Heart left ventricle (tissue), 16 donors: ENCODE results near the gene GRAMD4. TPM values are rescaled to one million over a fixed set of nuclear protein-coding genes. Genes with fewer than 3 reads are reported as not detected.

Source experiments
- ATAC-seq, 4 donors: fragments of 200-7000 bp; cut with Tn5 transposase; one replicate each; pipeline ENCODE4 v1.9.1; 2020 to 2022; ENCODE audit warnings: moderate library complexity in 4 of 4, mild to moderate bottlenecking in 3 of 4, moderate number of reproducible peaks in 1 of 4
- DNase-seq, 5 donors: peaks; one replicate each; pipeline ENCODE4 v3.0.0-alpha.2; 2020
- H3K27ac ChIP-seq, 12 donors: fragments of 200-600 bp; sonication (generic) in 4 of 12; one replicate each; pipeline versions ENCODE4 v1.5.0 to v1.8.0; 2016 to 2022; ENCODE audit warnings: mild to moderate bottlenecking in 2 of 12
- H3K27me3 ChIP-seq, 9 donors: fragments of 200-600 bp; sonication (generic) in 2 of 9; one replicate each; pipeline versions ENCODE4 v1.5.1 to v1.8.0; 2016 to 2022; ENCODE audit warnings: mild to moderate bottlenecking in 3 of 9
- H3K36me3 ChIP-seq, 9 donors: fragments of 200-600 bp; sonication (generic) in 2 of 9; one replicate each; pipeline versions ENCODE4 v1.5.0 to v1.8.0; 2018 to 2022; ENCODE audit warnings: mild to moderate bottlenecking in 2 of 9
- H3K4me1 ChIP-seq, 12 donors: fragments of 200-600 bp; sonication (generic) in 4 of 12; one replicate each; pipeline versions ENCODE4 v1.5.0 to v1.8.0; 2016 to 2022; ENCODE audit warnings: mild to moderate bottlenecking in 3 of 12
- H3K4me3 ChIP-seq, 12 donors: fragments of 200-600 bp; sonication (generic) in 4 of 12; one replicate each; pipeline versions ENCODE4 v1.5.0 to v1.8.0; 2017 to 2022; ENCODE audit warnings: mild to moderate bottlenecking in 9 of 12, moderate library complexity in 4 of 12
- H3K9me3 ChIP-seq, 12 donors: fragments of 200-600 bp; sonication (generic) in 4 of 12; one replicate each; pipeline versions ENCODE4 v1.5.0 to v1.8.0; 2016 to 2022; ENCODE audit warnings: mild to moderate bottlenecking in 1 of 12
- CTCF ChIP-seq, 12 donors: fragments of 200-600 bp; sonication (generic) in 4 of 12; IDR thresholded peaks; one replicate each; pipeline versions ENCODE4 v1.5.0 to v1.8.0; 2018 to 2022; ENCODE audit warnings: antibody characterized with exemption in 12 of 12, mild to moderate bottlenecking in 5 of 12
- POLR2A ChIP-seq, 2 donors: fragments of 450-650 bp; IDR thresholded peaks; one replicate each; pipeline ENCODE4 v1.6.1; 2017; ENCODE audit warnings: antibody characterized with exemption in 2 of 2, mild to moderate bottlenecking in 2 of 2, moderate library complexity in 2 of 2
- WGBS, 4 donors: extraction: QIAGEN DNeasy Blood & Tissue Kit in 2 of 4; methylation state at CpG; one replicate each; pipeline versions ENCODE4 v1.1.5 to v1.1.7; 2013 to 2018; 5-methylcytosine and 5-hydroxymethylcytosine counted together
- intact Hi-C, 10 donors: fragments of 100-400 bp; cut with DNase I; formaldehyde crosslinking; loops; one replicate each; pipeline versions ENCODE4 v1.11.1 to v1.14.2; 2022
- polyA plus RNA-seq, 2 donors: library from polyadenylated mRNA; stranded (reverse); fragments of 200-250 nt; gene quantifications; one replicate each; pipeline ENCODE4 v1.2.3, GENCODE V29; 2013
- total RNA-seq, 9 donors: library from RNA; depleted of rRNA in 2 of 9; stranded (reverse); fragments of >200 nt in 2 of 9; fragmentation: NEBNext Ultra II Directional in 3 of 9; extraction: Animal tissue kit (Norgen Biotek cat#: 25700) in 3 of 9; gene quantifications; one replicate each; pipeline versions ENCODE4 v1.1.0 to v1.2.4, GENCODE V29; 2016 to 2023
- donor health status: ischemic (EF 13 %, LVEDD 7.1; RV severe dilation, severe dysfunction).
- donor health status: healthy with polysubstance abuse.
- donor health status: DM: no; HTN: yes; CAD: no.
- donor health status: DM: no; HTN: no; CAD: no.
- donor health status: ischemic (EF 25% LVEDD 6.9; RV normal size, moderate dysfunction).
- donor health status: ischemic (EF 25% LVEDD 5.7; RV mildly dilated, moderate dysfunction).
- donor health status: healthy.
- donor health status: DM: yes; HTN: yes; CAD: no.
- donor health status: ischemic (EF 35%, LVEDD 5.7; RV mildly dilated, moderate dysfunction).
- donor health status: nonischemic (EF 11% LVEDD 7.7; RV severe dilation, severe dysfunction).
- donor health status: DM: yes; HTN: yes; CAD: no.
- donor health status: PGD.
- donor health status: ischemic (EF 29% LVEDD 5.4; RV normal size, mild dysfunction).
- donor health status: nonischemic (EF 23%, LVEDD 6.1; RV moderate dilation, normal function).

The GRAMD4 gene
- total and polyA plus RNA-seq, 11 donors, result 22.4 to 122 (median 63.1) TPM

DNA sequence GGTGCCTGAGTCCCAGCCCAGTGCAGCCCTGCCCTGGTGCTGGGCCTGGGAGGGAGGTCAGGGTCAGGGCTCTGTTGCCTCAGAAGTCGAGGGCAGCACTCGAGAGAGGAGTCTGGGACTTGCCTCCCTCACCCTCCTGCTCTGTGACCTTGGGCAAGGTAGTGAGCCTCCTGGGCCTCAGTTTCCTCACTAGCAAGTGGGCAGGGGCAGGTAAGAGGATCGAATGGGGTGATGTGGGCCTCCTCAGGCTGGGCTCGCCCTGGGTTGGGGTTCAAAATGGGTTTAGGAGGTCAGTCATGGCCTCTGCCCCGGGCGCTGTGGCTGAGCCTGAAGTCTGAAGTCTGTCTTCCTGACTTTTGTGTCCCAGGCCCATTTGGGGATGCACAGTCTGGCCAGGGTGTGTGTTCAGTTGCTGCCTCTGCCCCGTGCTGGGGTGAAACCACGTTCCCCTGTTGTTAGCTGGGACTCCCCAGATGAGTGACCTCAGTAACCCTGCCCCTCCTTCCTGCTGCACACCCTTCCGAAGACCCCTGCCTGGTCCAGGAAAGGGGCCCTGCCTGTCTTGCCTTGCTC is 41.8 kb upstream of the GRAMD4 start:
- H3K4me3 ChIP-seq, result peak overlapping the region in 11 of 12 donors; percentile 73 to 89 (median 80)
- H3K4me1 ChIP-seq, result peaks cover 24 to 80% (median 68%) of the 10 kb centered on the region in 12 donors
- H3K27ac ChIP-seq, result peak overlapping the region; percentile 71 to 96 (median 87)
- H3K36me3 ChIP-seq, result no peaks in the 10 kb centered on the region
- TF ChIP-seq POLR2A (IDR thresholded peaks at IDR 0.05) (no peak), CTCF (IDR thresholded peaks at IDR 0.05) (no peak)
- DNase-seq (peak in 4 of 5 donors; percentile 12 to 61 (median 38)), ATAC-seq (peak in 2 of 4 donors; percentile 12 to 19)
- no peaks in the 10 kb centered on the region for H3K9me3 ChIP-seq
- intact Hi-C loops, result loop anchor here in 8 of 10 donors (2.0 to 10.0 kb wide), 8 partner anchors 39 to 176 kb away; partner anchors contain the start of genes CERK (in 4 of the 8) and GRAMD4 (in 1 of the 8)
- 26 to 36% (median 31%) methylated on average over 7 to 9 of the region's 9 CpGs for WGBS, 4 donors
- H3K27me3 ChIP-seq, result no peaks in the 10 kb centered on the region

DNA sequence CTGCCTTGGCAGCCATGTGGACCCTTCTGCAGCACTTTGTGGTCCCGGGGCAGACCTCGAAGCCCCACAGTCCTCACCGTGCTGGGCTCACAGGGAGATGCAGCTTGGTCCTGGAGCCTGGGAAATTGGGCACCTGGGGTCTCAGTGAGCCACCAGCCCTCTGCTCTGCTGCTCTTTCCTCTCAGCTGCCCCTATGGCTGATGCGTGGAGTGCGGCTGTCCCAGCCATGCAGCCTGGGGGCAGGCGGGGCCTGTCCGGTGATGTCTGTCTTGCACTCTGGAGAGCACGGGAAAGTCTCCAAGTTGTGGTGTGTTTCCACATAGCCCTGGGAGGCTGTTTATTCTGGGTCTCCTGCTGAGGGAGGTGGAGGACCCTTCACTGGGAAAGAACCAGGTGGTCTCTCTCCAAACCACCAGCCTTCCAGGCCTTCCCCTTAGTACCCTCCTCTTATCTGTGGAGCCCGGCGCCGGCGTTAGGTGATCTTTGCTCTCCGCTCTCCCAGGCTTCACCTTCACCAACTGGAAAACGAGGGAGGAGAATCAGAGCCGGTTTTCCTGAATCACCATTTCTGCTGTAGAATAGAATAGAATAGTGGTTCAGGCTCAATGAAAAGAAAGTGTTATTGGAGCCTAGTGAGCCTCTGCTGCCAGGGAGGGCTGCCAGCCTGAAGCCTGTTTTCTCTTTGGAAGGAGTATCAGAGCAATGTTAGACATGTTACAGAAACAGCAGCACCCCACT is 41.2 kb upstream of the GRAMD4 start:
- WGBS, 4 donors, result 24 to 46% (median 34%) methylated on average over 14 to 15 of the region's 15 CpGs
- TF ChIP-seq CTCF (IDR thresholded peaks at IDR 0.05) (peak in 4 of 12 donors; percentile 17 to 46 (median 34)), POLR2A (IDR thresholded peaks at IDR 0.05) (peak in 1 of 2 donors; percentile 49)
- Histone ChIP-seq H3K4me1 (peaks cover 24 to 77% (median 67%) of the 10 kb centered on the region in 12 donors), H3K9me3 (no peaks in the 10 kb centered on the region), H3K36me3 (no peaks in the 10 kb centered on the region), H3K27me3 (no peaks in the 10 kb centered on the region), H3K27ac (peak overlapping the region; percentile 59 to 96 (median 87)), H3K4me3 (peak overlapping the region in 11 of 12 donors; percentile 6 to 89 (median 80))
- intact Hi-C loops, result loop anchor here in 8 of 10 donors (2.0 to 10.0 kb wide), 8 partner anchors 38 to 176 kb away; partner anchors contain the start of genes CERK (in 4 of the 8) and GRAMD4 (in 1 of the 8)
- peak; percentile 49 to 73 (median 64) for ATAC-seq
- DNase-seq, result peak; percentile 73 to 89 (median 77)

DNA sequence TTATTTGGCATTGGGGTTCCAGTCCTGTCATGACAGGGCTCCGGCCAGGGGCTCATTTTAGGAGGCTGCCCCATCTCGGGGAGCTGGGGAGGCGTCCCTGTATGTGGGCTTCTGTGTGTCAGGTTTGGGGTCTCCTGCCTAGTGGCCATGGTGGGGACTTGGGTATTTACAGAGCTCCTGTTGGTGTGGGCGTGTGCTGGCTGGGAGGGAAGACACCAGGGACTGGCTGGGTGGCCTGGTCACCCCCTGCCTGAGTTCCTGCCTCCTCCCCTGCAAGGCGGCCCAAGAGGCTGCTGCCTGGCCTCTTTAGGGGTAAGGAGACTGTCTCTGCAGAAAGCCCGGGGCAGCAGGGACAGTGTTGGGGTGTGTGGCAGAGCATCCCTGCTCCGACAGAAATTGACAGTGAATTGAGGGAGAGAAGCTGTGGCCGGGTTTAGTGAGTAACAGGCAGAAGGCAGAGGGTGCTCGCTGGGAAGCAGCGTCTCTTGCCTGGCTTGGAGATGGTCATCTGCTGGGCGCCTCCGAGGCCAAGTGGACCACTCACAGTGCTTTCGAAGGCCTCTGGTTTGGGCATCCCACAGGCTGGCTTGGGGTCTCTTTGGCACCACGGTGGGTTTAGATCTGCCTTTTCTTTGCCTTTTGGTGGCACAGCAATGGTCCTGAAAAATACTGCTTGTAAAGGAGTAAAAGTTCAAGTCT is 40.3 kb upstream of the GRAMD4 start:
- Histone ChIP-seq H3K27me3 (no peaks in the 10 kb centered on the region), H3K27ac (peak overlapping the region; percentile 59 to 96 (median 87)), H3K4me3 (peak overlapping the region in 7 of 12 donors; percentile 2 to 89 (median 80)), H3K9me3 (no peaks in the 10 kb centered on the region), H3K36me3 (no peaks in the 10 kb centered on the region), H3K4me1 (peaks cover 24 to 81% (median 71%) of the 10 kb centered on the region in 12 donors)
- intact Hi-C loops, result loop anchor here in 9 of 10 donors (2.0 to 10.0 kb wide), 9 partner anchors 37 to 175 kb away; partner anchors contain the start of genes CERK (in 4 of the 9) and GRAMD4 (in 2 of the 9)
- WGBS, 4 donors, result 47 to 73% (median 71%) methylated on average over 12 to 14 of the region's 14 CpGs
- DNase-seq (peak in 3 of 5 donors; percentile 8 to 55 (median 42)), ATAC-seq (no peak)
- no peak for TF ChIP-seq POLR2A (IDR thresholded peaks at IDR 0.05)
- no peak for TF ChIP-seq CTCF (IDR thresholded peaks at IDR 0.05)
